Activated CD8-positive, alpha-beta memory T cell treated with anti-CD3 and anti-CD28 coated beads, Interleukin-2, amount 10 ng/mL, durations not matched to agents 7 days and 5 days (primary cell): ENCODE data around the gene AMMECR1. TPM values are rescaled to one million over a fixed set of nuclear protein-coding genes. Genes with fewer than 3 reads are reported as not detected.

Experiments used
- ATAC-seq: fragments of 150-1000 bp; cut with Tn5 transposase; one replicate; pipeline ENCODE4 v1.10.0; 2021; ENCODE audit warnings: moderate library complexity
- CTCF ChIA-PET: fragments of 350-600 bp; sonication (Branson Sonifier 250); formaldehyde crosslinking; loops from one replicate; lab custom pipeline; 2021; ENCODE audit warnings: antibody characterized with exemption; lab: Charles Lee
- DNase-seq: peaks from one replicate; pipeline ENCODE4 v3.0.0-alpha.2; 2020
- H3K27ac Mint-ChIP-seq: one replicate; pipeline ENCODE4 v1.8.0; 2021; ENCODE audit warnings: mild to moderate bottlenecking, mixed read lengths
- H3K27me3 Mint-ChIP-seq: one replicate; pipeline ENCODE4 v1.8.0; 2021; ENCODE audit warnings: mixed read lengths
- H3K36me3 Mint-ChIP-seq: one replicate; pipeline ENCODE4 v1.8.0; 2021; ENCODE audit warnings: mild to moderate bottlenecking, mixed read lengths
- H3K4me1 Mint-ChIP-seq: one replicate; pipeline ENCODE4 v1.8.0; 2021; ENCODE audit warnings: mixed read lengths
- H3K4me3 Mint-ChIP-seq: one replicate; pipeline ENCODE4 v1.8.0; 2021; ENCODE audit warnings: mild to moderate bottlenecking, moderate library complexity, mixed read lengths
- H3K9me3 Mint-ChIP-seq: one replicate; pipeline ENCODE4 v1.8.0; 2022; ENCODE audit warnings: low read depth, mixed read lengths
- total RNA-seq, 2 experiments: library from RNA; stranded (reverse); gene quantifications; one replicate each; pipeline ENCODE4 v1.2.3, GENCODE V29; 2021

Gene AMMECR1
- total RNA-seq, 2 experiments from 2014 or later: 8.8 to 10.1 TPM

GRCh38 chrX:110321670-110322069, 3.8 kb upstream of the AMMECR1 start:
- H3K9me3 Mint-ChIP-seq: no peaks in the 10 kb centered on the region
- ATAC-seq (no peak), DNase-seq (no peak)
- peaks cover 10% of the 10 kb centered on the region for H3K4me1 Mint-ChIP-seq
- no peaks in the 10 kb centered on the region for H3K36me3 Mint-ChIP-seq
- H3K27ac Mint-ChIP-seq: no peak overlapping the region
- H3K27me3 Mint-ChIP-seq: no peaks in the 10 kb centered on the region
- CTCF ChIA-PET: no interaction called here
- H3K4me3 Mint-ChIP-seq: no peak overlapping the region

- DNase-seq: no peak
- Mint-ChIP-seq H3K27me3 (no peaks in the 10 kb centered on the region), H3K4me1 (peaks cover 10% of the 10 kb centered on the region), H3K36me3 (no peaks in the 10 kb centered on the region), H3K4me3 (no peak overlapping the region), H3K9me3 (no peaks in the 10 kb centered on the region), H3K27ac (no peak overlapping the region)
- ATAC-seq: no peak
- CTCF ChIA-PET: no interaction called here
Measured at GRCh38 chrX:110321081-110321480, 3.2 kb upstream of the AMMECR1 start.

- H3K4me3 Mint-ChIP-seq: no peak overlapping the region
- CTCF ChIA-PET: no interaction called here
- no peak overlapping the region for H3K27ac Mint-ChIP-seq
- no peaks in the 10 kb centered on the region for H3K9me3 Mint-ChIP-seq
- peaks cover 12% of the 10 kb centered on the region for H3K4me1 Mint-ChIP-seq
- H3K36me3 Mint-ChIP-seq: no peaks in the 10 kb centered on the region
- H3K27me3 Mint-ChIP-seq: no peaks in the 10 kb centered on the region
- DNase-seq (no peak), ATAC-seq (no peak)
Measured at GRCh38 chrX:110320381-110320987, 2.6 kb upstream of the AMMECR1 start.

- Mint-ChIP-seq H3K27ac (peak overlapping the region; percentile 95), H3K4me1 (peaks cover 22% of the 10 kb centered on the region), H3K4me3 (peak overlapping the region; percentile 84), H3K36me3 (no peaks in the 10 kb centered on the region), H3K27me3 (no peaks in the 10 kb centered on the region), H3K9me3 (no peaks in the 10 kb centered on the region)
- no peak for DNase-seq
- peak; percentile 42 for ATAC-seq
- CTCF ChIA-PET: interaction anchor here (0.6 to 1.4 kb wide), 3 partner anchors 14 to 129 kb away, joined by 3 read pairs; no protein-coding TSS in a partner anchor
Measured at GRCh38 chrX:110318664-110318968, 731 bp upstream of the AMMECR1 start.

GRCh38 chrX:110317061-110317819, 645 bp downstream of the AMMECR1 start:
- CTCF ChIA-PET: interaction anchor here (0.6 to 1.6 kb wide), 6 partner anchors 23 to 157 kb away, joined by 3 to 4 read pairs (median 3); no protein-coding TSS in a partner anchor
- Mint-ChIP-seq H3K4me1 (peaks cover 28% of the 10 kb centered on the region), H3K36me3 (no peaks in the 10 kb centered on the region), H3K9me3 (no peaks in the 10 kb centered on the region), H3K4me3 (peak overlapping the region; percentile 84), H3K27me3 (no peaks in the 10 kb centered on the region), H3K27ac (peak overlapping the region; percentile 88)
- DNase-seq: peak; percentile 56
- peak; percentile 35 for ATAC-seq

- Mint-ChIP-seq H3K4me1 (peaks cover 26% of the 10 kb centered on the region), H3K36me3 (no peaks in the 10 kb centered on the region), H3K27me3 (no peaks in the 10 kb centered on the region), H3K27ac (peak overlapping the region; percentile 88), H3K9me3 (no peaks in the 10 kb centered on the region), H3K4me3 (peak overlapping the region; percentile 84)
- CTCF ChIA-PET: interaction anchor here (0.6 to 1.6 kb wide), 6 partner anchors 22 to 156 kb away, joined by 3 to 4 read pairs (median 3); no protein-coding TSS in a partner anchor
- DNase-seq (no peak), ATAC-seq (no peak)
Measured at GRCh38 chrX:110316351-110317060, 1.4 kb downstream of the AMMECR1 start.

- ATAC-seq: no peak
- Mint-ChIP-seq H3K27me3 (no peaks in the 10 kb centered on the region), H3K4me1 (peaks cover 35% of the 10 kb centered on the region), H3K27ac (no peak overlapping the region), H3K4me3 (peak overlapping the region; percentile 84), H3K9me3 (no peaks in the 10 kb centered on the region), H3K36me3 (no peaks in the 10 kb centered on the region)
- DNase-seq: no peak
- CTCF ChIA-PET: no interaction called here
Measured at GRCh38 chrX:110315551-110315950, 2.3 kb downstream of the AMMECR1 start.

- DNase-seq: no peak
- peaks cover 38% of the 10 kb centered on the region for H3K4me1 Mint-ChIP-seq
- no peak overlapping the region for H3K27ac Mint-ChIP-seq
- H3K27me3 Mint-ChIP-seq: no peaks in the 10 kb centered on the region
- ATAC-seq: no peak
- CTCF ChIA-PET: no interaction called here
- H3K36me3 Mint-ChIP-seq: peaks cover 4% of the 10 kb centered on the region
- no peak overlapping the region for H3K4me3 Mint-ChIP-seq
- H3K9me3 Mint-ChIP-seq: no peaks in the 10 kb centered on the region
Measured at GRCh38 chrX:110311437-110312230, 6.3 kb downstream of the AMMECR1 start.

GRCh38 chrX:110310896-110311295, 7.0 kb downstream of the AMMECR1 start:
- Mint-ChIP-seq H3K4me1 (peaks cover 38% of the 10 kb centered on the region), H3K9me3 (no peaks in the 10 kb centered on the region), H3K4me3 (no peak overlapping the region), H3K36me3 (peaks cover 4% of the 10 kb centered on the region), H3K27ac (no peak overlapping the region), H3K27me3 (no peaks in the 10 kb centered on the region)
- CTCF ChIA-PET: no interaction called here
- DNase-seq: peak; percentile 55
- peak; percentile 67 for ATAC-seq

- Mint-ChIP-seq H3K4me3 (no peak overlapping the region), H3K27me3 (no peaks in the 10 kb centered on the region), H3K27ac (no peak overlapping the region), H3K36me3 (peaks cover 4% of the 10 kb centered on the region), H3K4me1 (peaks cover 34% of the 10 kb centered on the region), H3K9me3 (no peaks in the 10 kb centered on the region)
- CTCF ChIA-PET: no interaction called here
- ATAC-seq: no peak
- no peak for DNase-seq
Measured at GRCh38 chrX:110310000-110310790, 7.7 kb downstream of the AMMECR1 start.

- Mint-ChIP-seq H3K4me3 (no peak overlapping the region), H3K27ac (no peak overlapping the region)
Measured at GRCh38 chrX:110308220-110308619, 9.7 kb downstream of the AMMECR1 start.

GRCh38 chrX:110304884-110305283, 13.0 kb downstream of the AMMECR1 start:
- CTCF ChIA-PET: interaction anchor here (0.7 kb wide), 1 partner anchor 13 kb away, joined by 3 read pairs; the partner anchor contains the start of gene AMMECR1
- H3K36me3 Mint-ChIP-seq: peaks cover 14% of the 10 kb centered on the region
- no peaks in the 10 kb centered on the region for H3K9me3 Mint-ChIP-seq
- no peak overlapping the region for H3K27ac Mint-ChIP-seq
- no peaks in the 10 kb centered on the region for H3K27me3 Mint-ChIP-seq
- no peak overlapping the region for H3K4me3 Mint-ChIP-seq
- DNase-seq: no peak
- ATAC-seq: no peak
- H3K4me1 Mint-ChIP-seq: peaks cover 5% of the 10 kb centered on the region

More at GRCh38 chrX:110308220-110308619, 9.7 kb downstream of the AMMECR1 start:
- peaks cover 30% of the 10 kb centered on the region for H3K4me1 Mint-ChIP-seq
- no peak for ATAC-seq
- H3K27me3 Mint-ChIP-seq: no peaks in the 10 kb centered on the region
- DNase-seq: no peak
- CTCF ChIA-PET: no interaction called here
- H3K36me3 Mint-ChIP-seq: peaks cover 4% of the 10 kb centered on the region
- H3K9me3 Mint-ChIP-seq: no peaks in the 10 kb centered on the region
